Mesodermal cell (in vitro differentiated cells): ENCODE results near the gene SACS.

Experiments
- H3K27ac ChIP-seq: 2 replicates; pipeline ENCODE4 v1.7.0; 2013; ENCODE audit warnings: mild to moderate bottlenecking, low read depth, low read length, moderate library complexity; ENCODE audit not compliant: severe bottlenecking
- H3K36me3 ChIP-seq: 2 replicates; pipeline ENCODE4 v1.7.1; 2013; ENCODE audit warnings: mild to moderate bottlenecking, low read length, moderate library complexity; ENCODE audit not compliant: control insufficient read depth, insufficient read depth
- H3K4me1 ChIP-seq: one replicate; pipeline ENCODE4 v1.7.1; 2013; ENCODE audit warnings: mild to moderate bottlenecking, low read length; ENCODE audit not compliant: insufficient read depth, control insufficient read depth, poor library complexity, severe bottlenecking
- H3K4me3 ChIP-seq: 2 replicates; pipeline ENCODE4 v1.7.0; 2013; ENCODE audit warnings: low read length, control low read depth, mild to moderate bottlenecking; ENCODE audit not compliant: insufficient read depth, poor library complexity, severe bottlenecking; ENCODE audit errors: extremely low read depth
- H3K9me3 ChIP-seq: 2 replicates; pipeline ENCODE4 v1.7.1; 2013; ENCODE audit warnings: mild to moderate bottlenecking, low read length, moderate library complexity; ENCODE audit not compliant: control insufficient read depth
- WGBS, 2 experiments: methylation state at CpG; one replicate each; pipeline ENCODE4 v1.1.5; 2013; ENCODE audit warnings: missing lambda C conversion rate in 2 of 2; ENCODE audit not compliant: insufficient coverage in 2 of 2; 5-methylcytosine and 5-hydroxymethylcytosine counted together

SACS gene

GRCh38 chr13:23466144-23467002, 32.9 kb upstream of the SACS start:
- Histone ChIP-seq H3K4me1 (peaks cover 11% of the 10 kb centered on the region), H3K27ac (peak overlapping the region; percentile 44), H3K9me3 (peaks cover 5% of the 10 kb centered on the region), H3K36me3 (no peaks in the 10 kb centered on the region), H3K4me3 (peak overlapping the region; percentile 37)
- WGBS, 2 experiments: 3 to 8% methylated on average over 58 to 62 of the region's 64 CpGs

GRCh38 chr13:23463661-23464060, 30.2 kb upstream of the SACS start:
- H3K4me1 ChIP-seq: peaks cover 6% of the 10 kb centered on the region
- H3K4me3 ChIP-seq: no peak overlapping the region
- no peaks in the 10 kb centered on the region for H3K36me3 ChIP-seq
- no peak overlapping the region for H3K27ac ChIP-seq
- peaks cover 5% of the 10 kb centered on the region for H3K9me3 ChIP-seq
- WGBS, 2 experiments: 93 to 96% methylated on average over 4 of the region's 4 CpGs

- H3K4me1 ChIP-seq: peaks cover 6% of the 10 kb centered on the region
- no peaks in the 10 kb centered on the region for H3K36me3 ChIP-seq
- no peak overlapping the region for H3K4me3 ChIP-seq
- no peak overlapping the region for H3K27ac ChIP-seq
- peaks cover 5% of the 10 kb centered on the region for H3K9me3 ChIP-seq
- 74 to 83% methylated on average over 2 of the region's 3 CpGs for WGBS, 2 experiments
Observed at GRCh38 chr13:23462815-23463559, 29.5 kb upstream of the SACS start.

GRCh38 chr13:23461544-23461943, 28.0 kb upstream of the SACS start:
- Histone ChIP-seq H3K4me3 (no peak overlapping the region), H3K27ac (no peak overlapping the region), H3K4me1 (peaks cover 6% of the 10 kb centered on the region), H3K9me3 (peaks cover 5% of the 10 kb centered on the region), H3K36me3 (no peaks in the 10 kb centered on the region)
- WGBS, 2 experiments: no CpG with 5 or more reads among the region's 3 CpGs

GRCh38 chr13:23460921-23461320, 27.4 kb upstream of the SACS start:
- WGBS, 2 experiments: 85 to 94% methylated on average over 3 to 5 of the region's 5 CpGs
- no peak overlapping the region for H3K4me3 ChIP-seq
- peaks cover 6% of the 10 kb centered on the region for H3K4me1 ChIP-seq
- H3K36me3 ChIP-seq: no peaks in the 10 kb centered on the region
- H3K27ac ChIP-seq: no peak overlapping the region
- peaks cover 5% of the 10 kb centered on the region for H3K9me3 ChIP-seq

- no peak overlapping the region for H3K27ac ChIP-seq
- H3K36me3 ChIP-seq: no peaks in the 10 kb centered on the region
- H3K4me3 ChIP-seq: no peak overlapping the region
- peaks cover 5% of the 10 kb centered on the region for H3K9me3 ChIP-seq
- WGBS, 2 experiments: 73% methylated on average over 1 of the region's 1 CpG; no CpG with 5 or more reads in 1 of the 2 experiments
- peaks cover 6% of the 10 kb centered on the region for H3K4me1 ChIP-seq
Observed at GRCh38 chr13:23460309-23460708, 26.8 kb upstream of the SACS start.

- H3K4me1 ChIP-seq: peaks cover 6% of the 10 kb centered on the region
- 73 to 86% methylated on average over 3 to 4 of the region's 4 CpGs for WGBS, 2 experiments
- H3K36me3 ChIP-seq: no peaks in the 10 kb centered on the region
- H3K27ac ChIP-seq: no peak overlapping the region
- no peak overlapping the region for H3K4me3 ChIP-seq
- H3K9me3 ChIP-seq: no peaks in the 10 kb centered on the region
Observed at GRCh38 chr13:23458989-23459388, 25.5 kb upstream of the SACS start.

- Histone ChIP-seq H3K4me3 (no peak overlapping the region), H3K9me3 (no peaks in the 10 kb centered on the region), H3K27ac (no peak overlapping the region), H3K36me3 (no peaks in the 10 kb centered on the region), H3K4me1 (peaks cover 3% of the 10 kb centered on the region)
- 91 to 97% methylated on average over 7 to 9 of the region's 9 CpGs for WGBS, 2 experiments
Observed at GRCh38 chr13:23456437-23457210, 23.1 kb upstream of the SACS start.

GRCh38 chr13:23455401-23456185, 22.1 kb upstream of the SACS start:
- WGBS, 2 experiments: 94 to 97% methylated on average over 6 of the region's 7 CpGs
- H3K9me3 ChIP-seq: no peaks in the 10 kb centered on the region

GRCh38 chr13:23453132-23453531, 19.6 kb upstream of the SACS start:
- WGBS, 2 experiments: 79 to 88% methylated on average over 7 to 8 of the region's 8 CpGs
- Histone ChIP-seq H3K4me3 (no peak overlapping the region), H3K27ac (no peak overlapping the region)

More at GRCh38 chr13:23455401-23456185, 22.1 kb upstream of the SACS start:
- H3K36me3 ChIP-seq: no peaks in the 10 kb centered on the region
- H3K27ac ChIP-seq: no peak overlapping the region
- H3K4me3 ChIP-seq: no peak overlapping the region
- H3K4me1 ChIP-seq: peaks cover 3% of the 10 kb centered on the region

More at GRCh38 chr13:23453132-23453531, 19.6 kb upstream of the SACS start:
- no peaks in the 10 kb centered on the region for H3K36me3 ChIP-seq
- H3K4me1 ChIP-seq: no peaks in the 10 kb centered on the region
- H3K9me3 ChIP-seq: no peaks in the 10 kb centered on the region
